NCI-H345 treated with DMSO at 0.1 percent for 48 hours (cell line): ENCODE results near the gene CNOT11.
"Not testable (repeated sequence)": the region's sequence is repeated elsewhere in the genome, so short reads cannot be mapped to it uniquely, and the experiment has no call there.

Source experiments
- DNase-seq: peaks from one replicate; lab custom pipeline; 2025; ENCODE audit not compliant: unreplicated experiment; lab: John Stamatoyannopoulos, UW

The CNOT11 gene

GRCh38 chr2:101308432-101309210, 55.9 kb downstream of the CNOT11 start, which contains the start of gene RNF149:
RNF149 (minus strand) TSS chr2:101308701; CDS start chr2:101308588, 113 bp downstream.
- DNase-seq: peak; percentile 44

- DNase-seq: no peak
These were observed 57.6 kb downstream of the CNOT11 start for GRCh38 chr2:101310090-101310833.

- DNase-seq: no peak
These were observed 58.4 kb downstream of the CNOT11 start for GRCh38 chr2:101310834-101311695.

GRCh38 chr2:101311696-101312017, 59.0 kb downstream of the CNOT11 start:
- no peak for DNase-seq

- DNase-seq: not testable (repeated sequence)
These were observed 63.9 kb downstream of the CNOT11 start for GRCh38 chr2:101316568-101316967.
